ENCODE data around the gene ANKRD17. TPM values are rescaled to one million over a fixed set of nuclear protein-coding genes. Genes with fewer than 3 reads are reported as not detected.

Gene ANKRD17
- total RNA-seq, 1 donor from 2014 or later, result 65.8 TPM

DNA sequence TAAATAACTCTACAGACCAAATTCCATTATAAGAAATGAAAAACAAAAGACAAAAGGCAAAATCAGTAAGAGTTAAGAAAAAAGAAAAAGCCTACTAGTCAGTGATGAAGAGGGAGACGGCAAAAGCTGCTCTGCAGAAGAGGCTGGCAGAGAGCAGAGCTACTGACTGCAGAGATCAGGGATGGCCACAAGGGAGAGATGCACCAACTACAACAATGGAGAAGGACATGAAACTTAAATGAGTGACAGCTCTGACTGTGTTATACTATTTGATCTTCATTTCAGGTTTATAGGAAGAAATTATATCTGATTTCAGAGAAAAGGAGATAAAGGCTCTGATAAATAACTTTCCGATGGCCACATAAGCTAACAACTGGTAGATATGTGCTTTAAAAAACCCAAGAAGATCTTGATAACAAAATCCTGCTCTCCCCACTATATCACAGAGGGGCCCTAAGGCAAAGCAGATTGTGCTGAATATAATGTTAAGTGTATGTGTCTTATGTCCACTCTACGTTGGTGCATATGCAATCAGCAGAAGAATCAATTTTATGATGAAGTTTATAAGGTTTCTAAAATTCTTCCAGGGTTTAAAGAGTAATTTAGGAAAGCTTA lies 130.7 kb downstream of the ANKRD17 start:
- no peak for DNase-seq (ENCODE audit: low spot score)

- no peak for DNase-seq (ENCODE audit: low spot score)
These were observed 149.1 kb downstream of the ANKRD17 start for GRCh38 chr4:73109493-73109892.

DNA sequence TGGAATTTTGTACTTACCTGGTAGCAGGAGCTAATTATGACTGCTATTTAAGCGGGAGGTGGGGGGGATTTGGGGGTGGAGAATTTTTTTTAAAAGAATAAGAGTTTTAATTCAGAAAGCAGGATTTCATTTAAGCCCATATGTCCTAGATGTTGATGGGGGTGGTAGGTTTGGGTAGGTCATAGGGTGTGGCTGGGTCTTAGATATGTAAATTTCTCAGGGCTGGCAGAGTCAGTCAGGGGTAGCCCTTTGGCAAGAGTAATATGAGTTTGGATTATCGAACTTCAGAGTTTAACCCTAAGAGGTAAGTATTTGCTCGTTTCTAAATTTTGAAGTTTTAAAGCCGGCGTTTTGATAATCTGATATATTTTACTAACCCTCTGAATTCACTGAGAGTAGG lies 153.9 kb downstream of the ANKRD17 start:
- DNase-seq (ENCODE audit: low spot score), result no peak

- no peak for DNase-seq (ENCODE audit: low spot score)
These were observed 154.6 kb downstream of the ANKRD17 start for GRCh38 chr4:73103799-73104503.

DNA sequence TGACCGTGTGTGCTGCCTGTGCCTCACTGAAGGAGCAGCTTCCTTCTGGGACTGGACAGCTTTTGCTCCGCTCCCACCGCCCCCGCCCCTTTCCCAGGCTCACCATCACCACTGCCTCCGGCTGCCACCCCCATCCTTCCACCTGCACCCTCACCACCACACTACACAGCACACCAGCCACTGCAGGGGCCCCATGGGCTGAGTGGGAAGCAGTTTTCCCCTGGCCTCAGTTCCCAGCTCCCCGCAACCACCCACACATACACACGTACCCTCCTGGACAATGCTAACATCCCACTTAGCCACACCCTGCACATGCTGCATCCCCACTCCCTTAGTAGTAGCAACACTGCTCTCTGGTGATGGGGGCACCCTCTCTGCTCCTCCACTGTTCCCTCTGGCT lies 159.5 kb downstream of the ANKRD17 start:
- no peak for DNase-seq (ENCODE audit: low spot score)

DNA sequence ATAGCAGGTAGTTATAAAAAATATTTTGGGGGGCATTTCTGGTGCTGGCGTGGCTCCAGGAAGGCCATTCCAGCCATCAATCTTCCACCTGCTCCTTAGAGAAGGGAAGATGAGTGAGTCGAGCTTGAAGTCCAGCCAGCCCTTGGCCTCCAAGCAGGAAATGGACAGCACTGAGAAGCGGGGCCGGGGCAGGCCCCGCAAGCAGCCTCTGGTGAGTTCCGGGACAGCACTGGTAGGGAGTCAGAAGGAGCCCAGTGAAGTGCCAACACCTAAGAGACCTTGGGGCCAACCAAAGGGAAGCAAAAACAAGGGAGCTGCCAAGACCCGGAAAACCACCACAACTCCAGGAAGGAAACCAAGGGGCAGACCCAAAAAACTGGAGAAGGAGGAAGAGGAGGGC lies 159.9 kb downstream of the ANKRD17 start:
- no peak for DNase-seq (ENCODE audit: low spot score)

DNA sequence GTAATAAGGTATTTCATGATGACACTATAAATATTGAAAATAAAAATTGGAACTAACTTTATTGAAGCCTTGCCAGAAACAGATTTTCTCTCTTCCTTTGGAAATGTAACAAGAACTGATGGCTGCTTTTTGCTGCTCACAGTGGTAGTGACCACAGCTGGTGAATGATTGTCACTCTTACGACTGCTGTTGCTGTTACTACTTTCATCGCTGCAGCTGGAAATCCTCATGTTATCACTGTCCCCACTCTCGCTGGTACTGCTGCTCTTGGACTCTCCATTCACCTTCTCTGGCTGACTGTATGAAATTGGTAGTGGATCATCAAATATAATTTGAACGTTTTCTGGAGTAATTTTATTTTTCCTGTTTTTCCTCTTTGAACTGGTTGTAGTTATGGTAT lies 160.6 kb downstream of the ANKRD17 start:
- no peak for DNase-seq (ENCODE audit: low spot score)

- no peak for DNase-seq (ENCODE audit: low spot score)
These were observed 165.7 kb downstream of the ANKRD17 start for GRCh38 chr4:73092868-73093267.

- no peak for DNase-seq (ENCODE audit: low spot score)
These were observed 167.9 kb downstream of the ANKRD17 start for GRCh38 chr4:73090738-73091137.

DNA sequence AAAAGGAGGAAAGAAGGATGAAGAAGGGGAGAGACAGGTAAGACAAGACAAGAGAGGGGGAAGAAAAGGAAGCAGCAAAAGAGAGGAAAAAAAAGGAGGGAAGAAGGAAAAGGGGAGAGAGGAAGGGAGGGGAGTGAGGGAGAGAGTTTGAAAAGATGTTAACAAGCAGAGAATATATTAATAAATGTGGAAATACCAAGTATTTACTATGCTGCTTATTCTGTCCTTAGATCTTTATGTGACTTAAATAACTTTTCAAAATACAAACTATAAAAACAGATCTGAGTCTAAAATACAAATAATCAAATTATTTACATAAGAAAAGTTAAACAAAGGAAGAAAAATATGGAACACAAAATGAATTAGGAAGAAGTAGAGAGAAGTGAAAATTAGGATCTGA lies 170.7 kb downstream of the ANKRD17 start:
- DNase-seq (ENCODE audit: low spot score), result no peak

GRCh38 chr4:73086095-73086868 lies 172.3 kb downstream of the ANKRD17 start:
- DNase-seq (ENCODE audit: low spot score), result no peak

GRCh38 chr4:73080789-73081188 lies 177.8 kb downstream of the ANKRD17 start:
- no peak for DNase-seq (ENCODE audit: low spot score)

- no peak for DNase-seq (ENCODE audit: low spot score)
These were observed 182.8 kb downstream of the ANKRD17 start for GRCh38 chr4:73075832-73076231.

DNA sequence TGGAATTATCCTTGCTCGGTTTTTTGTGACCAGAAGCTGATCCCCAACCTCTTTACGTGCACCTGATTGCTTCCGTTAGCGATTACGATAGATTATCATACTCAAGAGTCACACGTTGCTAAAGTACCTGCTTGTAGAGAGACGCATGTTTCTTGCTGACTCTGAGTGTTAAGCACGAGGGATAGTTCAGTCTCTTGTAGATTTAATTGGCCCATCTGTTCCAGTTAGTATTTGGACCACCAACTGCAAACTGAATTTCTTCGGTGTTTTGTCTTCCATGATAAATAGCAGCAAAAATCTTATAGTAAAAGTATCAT lies 188.6 kb downstream of the ANKRD17 start:
- no peak for DNase-seq (ENCODE audit: low spot score)

- peak; percentile 99 for DNase-seq (ENCODE audit: low spot score)
These were observed 189.1 kb downstream of the ANKRD17 start, which contains the start of gene COX18 for GRCh38 chr4:73069338-73070073. COX18 (minus strand) TSS chr4:73069716; CDS start chr4:73069649, 67 bp downstream.

DNA sequence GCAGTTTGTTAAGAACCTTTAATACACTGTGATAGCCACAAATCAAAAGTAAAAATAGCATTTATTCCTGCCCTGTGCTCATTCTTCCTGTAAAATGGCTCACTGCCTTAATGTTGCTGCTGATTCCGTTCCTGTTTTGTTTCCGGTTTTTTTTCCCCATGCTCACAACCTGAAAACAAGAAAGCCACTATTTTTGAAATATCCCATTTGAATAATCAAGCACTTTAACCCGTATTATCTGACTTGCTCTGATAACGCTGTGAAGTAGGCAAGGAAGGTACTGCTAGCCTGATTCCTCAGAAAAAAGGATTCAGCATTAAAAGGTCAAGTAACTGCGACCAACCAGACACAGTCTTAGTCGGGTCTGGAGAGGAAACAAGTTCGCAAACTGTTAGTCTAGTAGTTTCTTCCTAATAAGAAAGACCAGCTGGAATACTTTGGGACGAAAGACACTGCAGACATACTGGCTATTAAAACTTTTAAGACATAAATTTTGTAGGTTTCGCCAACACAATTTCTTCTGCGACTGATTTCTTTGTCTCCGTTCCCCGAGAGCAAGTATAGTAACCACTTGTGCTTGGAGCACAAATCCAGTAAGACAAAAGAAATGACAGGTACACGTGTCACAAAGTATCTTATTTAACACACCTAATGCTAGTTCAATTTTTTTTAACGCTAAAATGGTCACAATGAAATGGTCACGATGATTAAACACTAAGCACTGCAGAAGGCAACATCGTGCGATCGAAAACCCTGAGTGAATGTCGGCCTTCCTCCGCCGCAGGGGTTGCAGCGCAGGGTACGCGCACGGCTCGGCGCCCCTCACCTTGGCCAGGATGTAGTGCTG lies 189.9 kb downstream of the ANKRD17 start:
- no peak for DNase-seq (ENCODE audit: low spot score)

DNA sequence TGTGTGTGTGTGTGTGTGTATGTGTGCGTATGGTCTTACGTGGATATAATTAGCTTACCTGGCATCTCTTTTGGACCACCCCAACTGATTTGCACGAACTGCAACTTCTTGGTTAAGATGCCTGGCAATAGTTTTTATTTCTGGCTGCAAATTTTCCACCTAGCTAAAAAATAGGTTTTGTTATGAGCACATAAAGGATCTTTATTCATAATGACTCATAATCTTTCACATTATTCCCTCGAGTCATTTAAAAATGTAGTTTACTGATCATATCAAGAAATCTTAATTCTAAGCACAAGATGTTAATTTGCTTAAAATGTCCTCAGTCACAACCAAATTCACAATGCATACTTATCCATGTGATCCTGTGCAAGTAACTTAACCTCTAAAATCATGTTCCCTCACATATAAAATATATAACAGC lies 190.6 kb downstream of the ANKRD17 start:
- no peak for DNase-seq (ENCODE audit: low spot score)

- no peak for DNase-seq (ENCODE audit: low spot score)
These were observed 191.7 kb downstream of the ANKRD17 start for GRCh38 chr4:73066928-73067327.

- no peak for DNase-seq (ENCODE audit: low spot score)
These were observed 192.2 kb downstream of the ANKRD17 start for GRCh38 chr4:73066445-73066844.

DNA sequence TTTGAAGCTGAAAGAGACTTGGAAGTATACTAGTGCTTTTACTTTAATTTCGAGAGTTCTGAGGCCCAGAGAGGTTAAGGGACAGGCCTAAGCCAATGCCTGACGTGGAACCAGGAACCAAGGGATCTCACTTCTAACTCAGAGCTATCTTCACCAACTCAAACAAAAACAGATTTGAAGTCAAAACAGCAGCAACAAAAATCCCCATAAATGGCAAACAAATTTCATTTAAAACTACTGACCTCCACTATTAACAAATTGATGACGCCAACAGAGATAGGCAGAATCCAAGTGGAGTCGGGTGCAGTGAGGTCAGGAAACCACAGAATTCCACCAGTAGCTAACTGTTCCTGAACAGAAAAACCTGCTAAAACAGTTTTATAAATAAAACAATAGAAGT lies 194.1 kb downstream of the ANKRD17 start:
- DNase-seq (ENCODE audit: low spot score), result no peak

Data from mesenteric fat pad (tissue), 1 donor.